Endodermal cell (in vitro differentiated cells): ENCODE measurements around the gene IL11. TPM values are rescaled to one million over a fixed set of nuclear protein-coding genes. Genes with fewer than 3 reads are reported as not detected.
"Not testable (repeated sequence)": the region's sequence is repeated elsewhere in the genome, so short reads cannot be mapped to it uniquely, and the experiment has no call there.

Experiments used
- DNase-seq: peaks from one replicate; pipeline ENCODE4 v3.0.0-alpha.2; 2017
- H3K27ac ChIP-seq: 2 replicates; pipeline ENCODE4 v1.5.1; 2013; ENCODE audit warnings: mild to moderate bottlenecking, low read depth, low read length, moderate library complexity
- H3K27me3 ChIP-seq: 2 replicates; pipeline ENCODE4 v1.6.1; 2013; ENCODE audit warnings: mild to moderate bottlenecking, low read length, moderate library complexity; ENCODE audit not compliant: insufficient read depth, control insufficient read depth, poor library complexity, severe bottlenecking
- H3K36me3 ChIP-seq: 2 replicates; pipeline ENCODE4 v1.7.0; 2013; ENCODE audit warnings: mild to moderate bottlenecking, low read length, moderate library complexity; ENCODE audit not compliant: control insufficient read depth, insufficient read depth
- H3K4me1 ChIP-seq: one replicate; pipeline ENCODE4 v1.7.0; 2013; ENCODE audit warnings: low read length; ENCODE audit not compliant: control insufficient read depth, insufficient read depth
- H3K4me3 ChIP-seq: 2 replicates; pipeline ENCODE4 v1.5.1; 2013; ENCODE audit warnings: mild to moderate bottlenecking, low read length, moderate library complexity
- H3K9ac ChIP-seq: 2 replicates; pipeline ENCODE4 v1.6.1; 2013; ENCODE audit warnings: mild to moderate bottlenecking, low read length, moderate library complexity; ENCODE audit not compliant: poor library complexity, severe bottlenecking; ENCODE audit errors: extremely low read depth
- H3K9me3 ChIP-seq: 2 replicates; pipeline ENCODE4 v1.6.1; 2013; ENCODE audit warnings: mild to moderate bottlenecking, low read length, moderate library complexity; ENCODE audit not compliant: control insufficient read depth
- H3K27ac Mint-ChIP-seq: 2 replicates; pipeline ENCODE4 v1.8.0; 2020; ENCODE audit warnings: mixed read lengths
- H3K27me3 Mint-ChIP-seq: 2 replicates; pipeline ENCODE4 v1.8.0; 2021; ENCODE audit warnings: mild to moderate bottlenecking, mixed read lengths; ENCODE audit not compliant: insufficient read depth
- H3K36me3 Mint-ChIP-seq: 2 replicates; pipeline ENCODE4 v1.8.0; 2020; ENCODE audit warnings: low read depth, mixed read lengths
- H3K4me1 Mint-ChIP-seq: 2 replicates; pipeline ENCODE4 v1.8.0; 2020; ENCODE audit warnings: mixed read lengths
- H3K4me3 Mint-ChIP-seq: 2 replicates; pipeline ENCODE4 v1.8.0; 2020; ENCODE audit warnings: mild to moderate bottlenecking, moderate library complexity, mixed read lengths
- H3K9me3 Mint-ChIP-seq: 2 replicates; pipeline ENCODE4 v1.8.0; 2020; ENCODE audit warnings: mild to moderate bottlenecking, mixed read lengths
- CTCF ChIP-seq: fragments of 200-600 bp; sonication (generic); conservative IDR thresholded peaks from 2 replicates; pipeline ENCODE4 v1.5.0; 2021; ENCODE audit warnings: antibody characterized with exemption, mild to moderate bottlenecking
- WGBS, 2 experiments: methylation state at CpG; one replicate each; pipeline versions ENCODE4 v1.1.5 to v1.1.7; 2013; ENCODE audit warnings: missing lambda C conversion rate in 2 of 2, mixed read lengths in 1 of 2; ENCODE audit not compliant: insufficient coverage in 1 of 2, insufficient read length in 1 of 2; 5-methylcytosine and 5-hydroxymethylcytosine counted together
- total RNA-seq, 2 donors: library from RNA; stranded (reverse); fragmentation: NEBNext Ultra II Directional in 1 of 2; extraction: Animal tissue kit (Norgen Biotek cat#: 25700) in 1 of 2; gene quantifications; 2 replicates in 1 of 2; 3 replicates in 1 of 2; pipeline ENCODE4 v1.2.1, GENCODE V29; 2021

The IL11 gene
- total RNA-seq, 2 donors from 2014 or later, result 0.91 to 1.7 TPM

GRCh38 chr19:55333870-55334269 is 36.4 kb downstream of the IL11 start:
- WGBS, 2 experiments, result 91 to 92% methylated on average over 10 to 11 of the region's 11 CpGs
- H3K9me3 ChIP-seq, result no peaks in the 10 kb centered on the region
- Mint-ChIP-seq H3K27ac (no peak overlapping the region), H3K4me3 (no peak overlapping the region), H3K4me1 (peaks cover 5% of the 10 kb centered on the region), H3K36me3 (no peaks in the 10 kb centered on the region), H3K9me3 (no peaks in the 10 kb centered on the region), H3K27me3 (peaks cover 10% of the 10 kb centered on the region)
- no peak overlapping the region for H3K4me3 ChIP-seq
- H3K27ac ChIP-seq, result no peak overlapping the region
- no peaks in the 10 kb centered on the region for H3K4me1 ChIP-seq
- H3K36me3 ChIP-seq, result no peaks in the 10 kb centered on the region
- H3K27me3 ChIP-seq, result no peaks in the 10 kb centered on the region
- peak; percentile 45 for DNase-seq
- no peak overlapping the region for H3K9ac ChIP-seq
- TF ChIP-seq CTCF, result no peak

DNA sequence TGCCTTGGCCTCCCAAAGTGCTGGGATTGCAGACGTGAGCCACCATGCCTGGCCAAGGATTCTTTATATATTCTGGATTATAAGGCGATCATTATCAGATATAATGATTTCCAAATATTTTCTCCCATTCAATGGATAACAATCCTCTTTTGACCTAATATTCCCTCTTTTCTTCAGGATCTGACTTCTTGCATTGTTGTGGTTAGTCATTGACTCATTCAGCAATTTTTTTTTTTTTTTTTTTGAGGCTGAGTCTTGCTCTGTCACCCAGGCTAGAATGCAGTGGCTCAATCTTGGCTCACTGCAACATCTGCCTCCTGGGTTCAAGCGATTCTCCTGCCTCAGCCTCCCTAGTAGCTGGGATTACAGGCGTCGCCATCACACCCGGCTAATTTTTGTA is 40.5 kb downstream of the IL11 start:
- not testable (repeated sequence) for H3K4me3 ChIP-seq, H3K27me3 Mint-ChIP-seq, H3K27me3 ChIP-seq, H3K27ac Mint-ChIP-seq, H3K27ac ChIP-seq, H3K9me3 Mint-ChIP-seq, H3K36me3 ChIP-seq, H3K9ac ChIP-seq, H3K36me3 Mint-ChIP-seq, H3K4me1 Mint-ChIP-seq, H3K9me3 ChIP-seq, H3K4me3 Mint-ChIP-seq, H3K4me1 ChIP-seq, DNase-seq
- 89 to 97% methylated on average over 6 of the region's 6 CpGs for WGBS, 2 experiments

GRCh38 chr19:55328774-55329318 is 41.4 kb downstream of the IL11 start:
- H3K27me3 ChIP-seq, H3K9me3 Mint-ChIP-seq, H3K9ac ChIP-seq, H3K4me3 Mint-ChIP-seq, H3K27me3 Mint-ChIP-seq, H3K36me3 ChIP-seq, H3K4me3 ChIP-seq, H3K27ac ChIP-seq, H3K4me1 ChIP-seq, DNase-seq, H3K27ac Mint-ChIP-seq, H3K36me3 Mint-ChIP-seq, H3K9me3 ChIP-seq, H3K4me1 Mint-ChIP-seq: not testable (repeated sequence)
- 88% methylated on average over 3 to 4 of the region's 4 CpGs for WGBS, 2 experiments

DNA sequence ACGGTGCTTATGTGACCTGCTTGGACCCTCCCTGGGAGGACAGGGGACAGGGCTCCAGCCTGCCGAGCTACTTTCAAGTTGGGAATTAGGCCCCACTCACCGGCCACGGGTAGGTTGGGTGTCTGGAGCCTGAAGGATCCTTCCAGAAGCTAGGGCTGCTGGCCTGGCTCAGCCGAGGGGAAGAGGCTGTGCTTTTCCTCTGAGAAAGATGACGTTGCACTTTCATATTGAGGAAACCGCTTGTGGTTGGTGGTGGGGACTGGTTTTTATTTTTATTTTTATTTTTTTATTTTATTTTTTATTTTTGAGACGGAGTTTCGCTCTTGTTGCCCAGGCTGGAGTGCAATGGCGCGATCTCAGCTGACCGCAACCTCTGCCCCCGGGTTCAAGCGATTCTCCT is 45.1 kb downstream of the IL11 start, which contains the start of gene TMEM150B:
TMEM150B (minus strand) TSS at position 170 of the 400 bp plus-strand sequence. CDS start 4,305 bp downstream, outside the sequence.
- Mint-ChIP-seq H3K36me3 (no peaks in the 10 kb centered on the region), H3K4me1 (peaks cover 20% of the 10 kb centered on the region), H3K4me3 (no peak within 1 kb of the TSS), H3K27me3 (peaks cover 4% of the 10 kb centered on the region), H3K27ac (no peak within 1 kb of the TSS), H3K9me3 (no peaks in the 10 kb centered on the region)
- Histone ChIP-seq H3K9me3 (no peaks in the 10 kb centered on the region), H3K9ac (no peak within 1 kb of the TSS), H3K27ac (no peak within 1 kb of the TSS), H3K4me3 (no peak within 1 kb of the TSS), H3K27me3 (no peaks in the 10 kb centered on the region), H3K4me1 (peaks cover 8% of the 10 kb centered on the region), H3K36me3 (no peaks in the 10 kb centered on the region)
- DNase-seq, result no peak
- WGBS, 2 experiments, result 93 to 95% methylated on average over 7 to 12 of the region's 14 CpGs
- TF ChIP-seq CTCF, result no peak
